ENCODE measurements around the gene GNPTG.

Gene GNPTG

DNA sequence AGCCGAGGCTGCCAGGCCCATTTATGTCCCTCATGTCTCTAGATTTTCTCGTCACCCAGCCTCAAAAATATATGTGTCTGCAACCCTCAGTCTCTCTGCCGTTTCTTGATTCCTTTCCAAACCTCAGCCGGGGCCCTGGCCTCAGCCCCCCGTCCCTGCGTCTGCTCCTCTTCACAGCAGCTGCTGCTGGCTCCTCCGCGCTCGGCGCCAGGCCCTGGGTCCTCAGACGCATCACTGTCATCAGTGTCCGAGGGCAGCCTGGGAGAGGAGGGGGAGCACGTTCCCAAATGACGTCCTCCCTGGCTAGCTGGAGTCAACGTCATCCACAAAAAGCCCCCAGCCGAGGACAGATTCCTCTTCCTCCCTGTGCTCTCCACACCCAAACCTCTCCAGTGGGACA is 2.4 kb upstream of the GNPTG start:
- DNase-seq = no peak

DNA sequence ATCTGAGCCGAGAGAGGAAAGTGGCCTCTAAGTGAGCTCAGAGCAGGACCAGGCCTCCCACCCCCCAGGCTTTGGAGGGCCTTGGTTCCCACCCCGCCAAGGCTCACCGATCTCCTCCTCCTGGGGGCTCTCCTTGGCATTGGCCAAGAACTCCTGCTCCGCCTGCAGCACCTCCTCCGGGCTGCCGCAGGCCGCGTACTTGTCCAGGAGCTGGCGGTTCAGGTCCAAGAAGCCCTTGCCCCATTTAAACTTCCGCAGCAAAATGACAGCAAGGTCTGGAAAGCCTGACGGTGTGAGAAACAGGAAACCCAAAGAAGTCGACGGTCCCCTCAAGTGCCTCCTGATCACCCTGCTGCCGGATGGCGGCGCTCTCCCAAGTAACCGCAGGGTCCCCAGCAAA is 1.8 kb upstream of the GNPTG start:
- no peak for DNase-seq

DNA sequence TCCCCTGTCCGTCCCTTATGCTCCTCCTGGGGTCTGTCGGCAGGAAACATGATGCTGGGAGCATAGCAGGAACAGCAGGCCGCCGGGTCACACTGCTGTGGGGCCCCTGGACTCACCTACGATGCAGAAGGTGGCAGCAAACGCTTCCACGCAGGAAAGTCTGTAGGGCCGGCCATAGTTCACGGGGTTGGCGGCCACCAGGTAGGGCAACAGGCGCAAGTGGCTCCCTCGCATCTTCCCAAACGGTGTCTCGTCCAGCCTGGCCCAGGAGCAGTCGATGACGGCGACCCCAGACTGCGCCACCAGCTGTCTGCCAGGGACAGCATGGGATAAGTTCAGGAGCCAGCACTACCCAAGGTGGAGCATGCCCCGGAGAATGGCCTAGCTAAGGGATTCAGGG is 1.0 kb upstream of the GNPTG start:
- no peak for DNase-seq

DNA sequence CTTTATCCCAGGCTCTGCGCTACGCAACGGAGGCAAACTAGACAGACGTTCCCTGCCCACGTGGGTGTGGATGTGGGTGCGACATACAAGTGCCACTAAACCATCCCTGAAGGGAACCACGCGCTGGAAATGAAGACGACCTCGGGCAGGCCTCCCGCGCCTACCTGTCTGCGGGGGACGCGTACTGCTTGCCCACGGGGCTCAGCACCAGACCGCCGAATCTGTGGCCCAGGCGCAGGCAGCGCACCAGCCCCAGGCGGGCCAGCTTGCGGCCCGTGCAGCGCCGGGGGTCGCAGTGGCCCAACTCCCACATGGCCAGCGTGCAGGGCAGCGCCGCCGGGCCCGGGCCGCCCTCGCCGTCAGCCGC is 533 bp upstream of the GNPTG start:
- DNase-seq = no peak

DNA sequence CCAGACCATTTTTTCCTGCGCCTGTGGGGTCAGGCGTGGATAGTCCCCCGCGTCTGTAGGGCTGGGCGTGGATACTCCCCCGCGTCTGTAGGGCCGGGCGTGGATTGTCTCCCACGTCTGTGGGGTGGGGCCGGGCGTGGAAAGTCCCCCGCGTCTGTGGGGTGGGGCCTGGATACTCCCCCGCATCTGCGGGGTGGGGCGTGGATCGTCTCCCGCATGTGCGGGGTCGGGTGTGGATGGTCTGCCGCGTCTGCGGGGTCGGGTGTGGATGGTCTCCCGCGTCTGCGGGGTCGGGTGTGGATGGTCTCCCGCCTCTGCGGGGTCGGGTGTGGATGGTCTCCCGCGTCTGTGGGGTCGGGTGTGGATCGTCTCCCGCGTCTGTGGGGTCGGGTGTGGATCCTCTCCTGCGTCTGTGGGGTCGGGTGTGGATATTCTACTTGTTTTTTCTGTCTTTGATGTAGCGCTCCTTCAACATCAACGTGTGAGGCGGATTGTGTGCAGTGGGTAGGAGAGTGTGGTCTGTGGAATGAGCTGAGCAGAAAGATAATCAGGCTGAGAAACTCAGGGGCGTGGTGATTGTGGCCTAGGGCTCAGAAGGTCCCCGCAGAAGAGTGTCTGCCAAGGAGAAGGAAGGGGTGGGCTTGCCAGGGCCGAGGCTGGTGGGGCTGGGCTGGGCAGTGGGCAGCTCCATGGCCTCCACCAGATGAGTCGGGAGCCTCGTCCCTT is 3.2 kb downstream of the GNPTG start:
- no peak for DNase-seq

DNA sequence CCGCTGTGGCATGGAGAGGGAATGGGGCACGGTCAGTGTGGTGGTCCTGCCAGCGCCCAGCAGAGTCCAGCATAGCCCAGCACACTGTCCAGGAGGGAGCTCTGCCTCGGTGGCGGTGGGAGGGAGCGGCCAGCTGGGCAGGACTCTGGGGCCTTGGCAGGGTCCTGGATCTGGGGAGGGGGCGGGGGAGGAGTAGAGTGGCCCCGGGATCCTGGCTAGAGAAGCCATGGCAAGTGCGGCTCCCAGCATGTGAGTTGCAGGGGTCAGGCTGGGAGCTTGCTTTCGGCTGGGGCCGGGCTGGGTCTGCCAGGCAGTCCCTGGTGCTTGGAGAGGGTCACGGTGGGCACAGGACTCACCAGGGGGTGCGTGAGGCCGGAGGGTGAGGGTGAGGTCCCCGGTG is 3.9 kb downstream of the GNPTG start:
- no peak for DNase-seq

DNA sequence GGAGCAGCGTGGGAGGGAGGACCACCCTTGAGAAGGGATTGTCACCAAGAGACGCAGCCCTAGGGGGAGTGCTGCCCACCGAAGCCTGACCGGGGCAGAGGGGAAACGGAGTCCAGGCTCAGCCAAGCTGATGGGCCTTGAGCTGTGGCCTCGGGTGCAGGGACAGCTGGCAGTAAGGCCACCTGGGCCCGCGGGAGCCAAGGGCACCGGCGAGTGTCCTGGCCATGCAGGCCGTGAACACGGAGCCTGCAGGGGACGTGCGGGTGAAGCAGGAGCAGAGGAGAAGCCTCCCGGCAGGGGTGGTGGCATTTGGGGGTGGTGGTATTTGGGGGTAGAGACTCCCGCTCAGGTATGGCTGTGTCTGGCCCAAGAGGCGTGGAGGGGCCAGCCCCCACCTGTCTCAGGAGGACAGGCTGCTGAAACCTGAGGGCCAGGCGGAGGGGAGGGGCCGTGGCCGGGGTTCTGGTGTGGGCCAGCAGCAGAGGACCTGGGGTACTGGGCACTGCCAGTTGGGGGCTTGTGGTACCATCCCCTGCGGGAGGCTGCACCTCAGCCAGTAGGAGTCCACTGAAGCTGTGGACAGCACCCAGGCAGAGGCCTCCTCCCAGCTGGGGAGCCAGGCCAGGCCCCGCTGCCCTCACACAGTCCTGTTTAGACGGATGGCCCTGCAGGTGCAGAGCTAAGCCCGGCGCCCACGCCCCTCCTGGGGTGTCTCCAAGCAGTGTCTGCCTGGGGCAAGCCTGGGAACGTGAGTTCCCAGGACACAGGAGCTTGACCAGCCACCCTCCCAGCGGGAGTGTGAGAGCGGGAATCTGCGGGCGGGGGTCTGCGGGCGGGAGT is 4.5 kb downstream of the GNPTG start:
- no peak for DNase-seq

DNA sequence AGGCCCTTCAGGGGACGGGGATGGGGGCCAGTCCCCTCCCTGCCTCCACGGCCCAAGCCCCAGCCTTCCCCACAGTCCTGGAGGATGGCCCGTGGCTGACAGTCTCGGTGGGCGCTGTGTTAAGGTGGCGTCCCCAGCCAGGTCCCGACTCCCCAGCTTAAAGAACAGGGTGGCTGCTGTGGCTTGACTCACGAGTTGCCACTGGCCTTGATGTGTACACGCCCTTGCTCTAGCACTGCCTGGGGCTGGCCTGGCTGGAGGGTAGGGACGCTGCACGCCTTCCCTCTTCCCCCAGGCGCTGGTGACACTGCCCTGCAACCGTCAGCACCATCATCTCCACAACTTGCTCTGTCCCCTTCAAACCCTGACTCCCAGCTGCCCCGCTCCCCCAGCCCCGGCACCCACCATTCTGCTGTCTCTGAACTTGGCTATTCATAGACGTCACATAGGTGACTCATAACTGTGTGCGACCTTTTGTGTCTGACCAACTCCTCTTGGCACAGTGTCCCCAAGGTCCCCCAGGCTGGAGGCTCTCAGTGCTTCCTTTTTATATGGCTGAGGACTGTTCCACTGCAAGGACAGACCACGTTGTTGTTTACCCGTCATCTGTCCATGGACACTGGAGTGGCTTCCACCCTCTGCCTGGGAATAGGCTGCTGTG is 6.3 kb downstream of the GNPTG start:
- no peak for DNase-seq

DNA sequence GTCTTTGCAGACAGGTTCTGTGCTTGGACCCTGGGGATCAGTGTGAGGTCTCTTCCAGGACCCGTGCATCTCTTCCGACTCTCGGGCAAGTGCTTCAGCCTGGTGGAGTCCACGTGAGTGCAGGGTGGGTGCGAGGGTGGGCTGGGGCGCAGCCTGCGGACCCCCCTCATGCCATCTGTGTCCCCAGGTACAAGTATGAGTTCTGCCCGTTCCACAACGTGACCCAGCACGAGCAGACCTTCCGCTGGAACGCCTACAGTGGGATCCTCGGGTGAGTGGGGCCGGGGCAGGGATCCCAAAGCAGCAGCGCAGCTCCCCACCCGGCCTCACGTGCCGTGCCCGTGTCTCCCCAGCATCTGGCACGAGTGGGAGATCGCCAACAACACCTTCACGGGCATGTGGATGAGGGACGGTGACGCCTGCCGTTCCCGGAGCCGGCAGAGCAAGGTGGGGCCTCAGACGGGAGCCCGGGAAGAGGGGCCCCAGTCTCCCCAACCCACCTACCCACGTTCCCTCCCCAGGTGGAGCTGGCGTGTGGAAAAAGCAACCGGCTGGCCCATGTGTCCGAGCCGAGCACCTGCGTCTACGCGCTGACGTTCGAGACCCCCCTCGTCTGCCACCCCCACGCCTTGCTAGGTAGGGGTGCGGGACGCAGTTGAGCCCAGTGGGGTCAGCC is 10.1 kb downstream of the GNPTG start:
- no peak for DNase-seq

DNA sequence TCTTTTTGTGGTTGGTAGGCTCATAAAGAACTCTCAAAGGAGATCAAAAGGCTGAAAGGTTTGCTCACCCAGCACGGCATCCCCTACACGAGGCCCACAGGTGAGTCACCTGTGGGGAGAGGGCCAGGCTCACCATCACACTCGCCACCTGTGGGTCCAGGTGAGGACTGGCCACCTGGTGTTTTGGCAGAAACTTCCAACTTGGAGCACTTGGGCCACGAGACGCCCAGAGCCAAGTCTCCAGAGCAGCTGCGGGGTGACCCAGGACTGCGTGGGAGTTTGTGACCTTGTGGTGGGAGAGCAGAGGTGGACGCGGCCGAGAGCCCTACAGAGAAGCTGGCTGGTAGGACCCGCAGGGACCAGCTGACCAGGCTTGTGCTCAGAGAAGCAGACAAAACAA is 11.1 kb downstream of the GNPTG start:
- DNase-seq = no peak

DNA sequence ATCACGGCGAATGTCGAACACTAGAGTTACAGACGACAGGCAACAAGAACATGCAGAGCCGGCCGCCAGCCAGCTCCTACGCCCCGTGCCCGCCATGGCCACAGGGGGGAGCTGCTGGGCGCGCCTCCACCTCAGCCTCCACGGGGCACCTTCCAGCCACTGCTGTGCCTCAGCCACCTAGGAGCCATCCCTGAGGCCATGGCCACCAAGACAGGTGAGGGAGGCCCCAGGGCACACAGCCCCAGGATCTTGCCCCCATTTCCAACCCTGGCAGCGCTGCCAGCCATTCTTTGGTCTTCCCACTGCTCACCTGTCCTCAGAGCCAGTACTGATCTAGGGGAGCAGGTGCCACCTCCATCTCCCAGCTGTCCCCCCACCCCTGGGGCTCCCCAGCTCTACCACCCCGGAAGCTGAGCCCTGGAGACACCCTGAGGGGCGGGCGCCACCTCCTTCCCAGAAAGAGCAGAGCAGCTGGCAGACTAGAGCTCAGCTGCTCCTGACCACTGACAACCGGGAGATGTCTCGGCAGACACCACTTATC is 11.8 kb downstream of the GNPTG start:
- no peak for DNase-seq

DNA sequence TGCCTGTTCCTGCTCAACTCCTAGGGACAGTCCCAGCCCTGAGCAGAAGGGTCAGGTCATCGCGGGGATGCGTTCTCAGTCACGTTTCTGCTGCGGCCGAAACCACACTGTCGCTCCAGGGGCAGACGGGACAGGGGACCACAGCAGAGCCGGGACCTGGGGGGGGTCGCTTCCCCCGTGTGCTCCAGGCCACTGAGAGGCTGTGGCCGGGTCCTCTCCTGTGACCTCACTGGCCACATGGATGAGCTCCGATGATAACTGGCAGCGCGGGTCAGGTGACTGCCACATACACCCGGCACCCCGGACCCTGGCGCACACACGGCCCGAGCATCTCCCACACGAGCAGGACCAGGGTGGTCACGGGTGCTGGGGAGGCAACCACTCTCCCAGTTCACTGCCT is 12.8 kb downstream of the GNPTG start:
- no peak for DNase-seq

DNA sequence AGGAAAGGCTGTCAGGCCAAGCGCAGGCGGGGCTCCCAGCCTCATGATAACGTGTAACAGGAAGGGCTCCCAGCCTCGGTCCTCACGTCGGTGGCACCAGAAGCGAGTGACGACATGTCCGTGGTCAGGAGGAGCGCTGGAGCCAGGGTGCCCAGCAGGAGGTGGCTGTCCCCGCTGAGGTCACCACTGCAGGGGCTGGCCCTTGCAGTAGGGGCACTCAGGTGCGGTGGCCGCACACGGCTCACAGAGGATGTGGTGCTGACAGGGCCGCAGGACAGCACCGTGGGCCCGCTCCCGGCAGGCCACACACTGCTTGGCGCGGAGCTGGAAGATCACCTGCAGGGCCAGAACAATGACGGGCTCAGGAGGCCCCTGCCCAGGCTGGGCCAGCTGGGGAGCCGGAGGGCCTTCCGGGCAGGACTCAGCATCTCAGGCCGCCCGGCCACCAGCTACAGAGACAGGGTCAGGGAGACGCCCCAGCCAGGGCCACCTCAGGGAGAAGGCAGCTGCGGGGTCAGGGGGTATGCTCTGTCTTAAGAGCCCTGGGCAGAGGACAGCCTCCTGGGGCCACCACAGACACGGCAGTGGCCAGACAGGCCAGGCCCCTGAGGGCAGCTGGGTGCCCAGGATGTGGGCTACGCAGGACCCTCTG is 14.5 kb downstream of the GNPTG start:
- DNase-seq = no peak

DNA sequence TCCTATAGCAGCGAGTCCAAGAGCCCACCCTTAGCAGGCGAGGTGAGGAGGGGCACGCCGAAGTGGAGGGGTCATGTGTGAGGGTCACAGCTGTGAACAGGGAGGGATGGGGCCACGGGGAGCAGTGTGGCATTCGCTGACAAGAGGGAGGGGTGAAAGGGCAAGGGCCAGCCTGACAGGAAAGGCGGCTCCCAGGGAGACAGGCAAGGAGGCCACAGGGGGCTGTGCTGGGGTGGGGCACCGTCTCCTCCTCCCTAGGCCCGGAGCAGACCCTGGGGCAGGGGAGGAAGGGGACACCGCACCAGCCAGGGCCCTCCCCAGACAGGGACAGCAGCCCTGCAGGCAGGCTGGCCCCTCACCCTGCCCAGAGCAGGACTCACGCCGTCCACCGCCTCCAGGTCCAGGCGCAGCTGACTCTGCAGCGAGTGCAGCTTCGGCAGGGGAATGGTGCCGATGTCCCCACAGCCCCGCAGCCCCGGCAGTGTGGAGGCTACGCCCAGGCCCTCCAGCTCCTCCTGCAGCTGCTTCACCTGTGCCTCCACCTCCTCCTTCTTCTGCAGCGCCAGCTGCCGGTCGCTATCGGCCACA is 15.1 kb downstream of the GNPTG start:
- DNase-seq = peak; percentile 54

DNA sequence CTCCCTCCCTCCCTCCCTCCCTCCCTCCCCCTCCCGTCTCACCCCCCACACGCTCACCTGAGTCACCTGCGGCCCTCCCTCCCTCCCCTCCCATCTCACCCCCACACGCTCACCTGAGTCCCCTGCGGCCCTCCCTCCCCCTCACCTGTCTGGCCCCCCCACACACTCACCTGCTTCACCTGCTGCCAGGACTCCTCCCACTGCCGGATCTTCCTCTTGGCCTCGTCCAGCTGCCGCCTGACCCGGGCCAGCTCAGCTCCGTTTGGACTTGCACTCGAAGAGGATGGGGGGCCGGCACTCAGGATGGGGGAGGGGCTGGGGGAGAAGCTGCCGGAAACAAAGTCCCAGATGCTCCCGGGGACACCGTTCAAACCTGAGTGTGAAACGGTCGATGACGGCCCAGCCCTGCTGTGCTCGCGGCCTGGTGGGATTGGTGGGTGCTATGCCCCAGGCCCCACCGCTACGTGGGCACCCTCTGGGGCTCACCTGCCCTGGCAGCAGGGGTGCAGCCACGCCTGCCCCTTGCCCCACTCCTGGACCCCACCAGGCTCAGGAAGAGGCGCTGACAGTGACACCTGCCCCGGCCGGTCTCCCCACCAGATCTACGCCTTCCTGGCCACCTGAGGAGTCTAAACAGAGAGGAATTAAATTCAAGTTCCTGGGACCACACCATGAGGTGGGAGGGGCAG is 15.9 kb downstream of the GNPTG start:
- peak; percentile 90 for DNase-seq

DNA sequence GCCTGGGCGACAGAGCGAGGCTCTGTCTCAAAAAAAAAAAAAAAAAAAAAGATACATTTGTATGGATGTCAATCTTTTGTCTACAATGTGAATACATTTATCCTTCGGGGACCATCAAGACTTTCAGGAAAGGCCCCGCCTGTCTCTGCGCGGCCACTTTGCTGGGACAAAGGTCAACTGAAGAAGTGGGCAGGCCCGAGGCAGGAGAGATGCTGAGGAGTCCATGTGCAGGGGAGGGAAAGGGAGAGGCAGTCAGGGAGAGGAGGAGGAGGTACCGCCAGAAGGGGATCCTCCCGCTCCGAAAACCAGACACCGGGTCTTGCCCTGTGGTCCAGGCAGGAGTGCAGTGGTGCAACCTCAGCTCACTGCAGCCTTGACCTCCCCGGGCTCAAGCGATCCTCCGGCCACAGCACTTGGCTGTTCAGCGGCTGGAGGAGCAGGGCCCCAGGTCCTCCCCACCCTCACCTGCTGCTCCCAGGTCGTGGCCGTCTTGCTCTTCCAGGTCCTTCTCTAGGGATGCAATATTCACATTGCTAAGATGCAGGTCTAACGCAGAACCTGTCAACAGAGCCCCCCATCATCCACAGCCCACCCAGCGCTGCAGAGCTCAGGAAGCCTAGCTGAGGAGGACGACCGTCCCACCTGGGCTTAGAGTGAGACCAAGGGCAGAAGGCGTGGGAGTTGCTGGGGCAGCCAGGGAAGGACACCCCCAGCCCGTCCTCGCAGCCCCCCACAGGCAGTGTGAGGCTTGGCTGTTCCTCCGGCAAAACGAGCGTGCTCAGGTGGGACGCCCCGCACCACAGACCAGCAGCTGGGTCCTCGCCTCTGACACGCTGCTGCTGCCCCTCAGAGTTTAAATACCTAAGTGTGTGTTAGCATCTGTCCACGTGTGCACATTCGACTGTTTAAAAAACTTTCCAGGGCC is 19.6 kb downstream of the GNPTG start:
- DNase-seq = no peak

DNA sequence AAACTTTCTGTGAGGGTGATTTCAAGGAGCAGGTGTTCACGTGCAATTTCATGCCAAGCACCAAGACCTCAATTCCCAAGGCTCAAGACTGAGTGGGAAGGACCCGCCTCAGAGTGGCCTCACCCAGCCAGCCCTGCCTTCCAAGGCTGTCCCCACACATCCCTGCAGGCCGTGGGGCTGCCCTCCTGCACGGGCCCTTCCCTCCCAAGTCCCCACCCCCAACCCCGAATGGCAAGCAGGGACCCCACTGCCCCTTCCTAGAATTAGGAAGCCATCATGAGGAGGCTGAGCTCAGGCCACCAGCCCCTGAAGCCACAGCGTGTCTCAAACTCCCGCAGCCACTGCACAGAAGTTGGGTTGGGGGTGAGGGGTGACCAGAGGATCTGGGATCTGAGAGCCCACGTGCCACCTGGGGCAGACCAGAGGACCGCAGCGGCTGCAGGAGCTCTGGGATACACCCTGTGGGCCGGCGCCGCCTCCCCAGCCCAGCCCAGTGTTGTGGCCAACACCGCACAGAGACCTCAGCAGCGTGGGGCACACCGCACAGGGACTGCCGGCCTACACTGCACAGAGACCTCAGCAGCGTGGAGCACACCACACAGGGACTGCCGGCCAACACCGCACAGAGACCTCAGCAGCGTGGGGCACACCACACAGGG is 20.7 kb downstream of the GNPTG start:
- DNase-seq = no peak

DNA sequence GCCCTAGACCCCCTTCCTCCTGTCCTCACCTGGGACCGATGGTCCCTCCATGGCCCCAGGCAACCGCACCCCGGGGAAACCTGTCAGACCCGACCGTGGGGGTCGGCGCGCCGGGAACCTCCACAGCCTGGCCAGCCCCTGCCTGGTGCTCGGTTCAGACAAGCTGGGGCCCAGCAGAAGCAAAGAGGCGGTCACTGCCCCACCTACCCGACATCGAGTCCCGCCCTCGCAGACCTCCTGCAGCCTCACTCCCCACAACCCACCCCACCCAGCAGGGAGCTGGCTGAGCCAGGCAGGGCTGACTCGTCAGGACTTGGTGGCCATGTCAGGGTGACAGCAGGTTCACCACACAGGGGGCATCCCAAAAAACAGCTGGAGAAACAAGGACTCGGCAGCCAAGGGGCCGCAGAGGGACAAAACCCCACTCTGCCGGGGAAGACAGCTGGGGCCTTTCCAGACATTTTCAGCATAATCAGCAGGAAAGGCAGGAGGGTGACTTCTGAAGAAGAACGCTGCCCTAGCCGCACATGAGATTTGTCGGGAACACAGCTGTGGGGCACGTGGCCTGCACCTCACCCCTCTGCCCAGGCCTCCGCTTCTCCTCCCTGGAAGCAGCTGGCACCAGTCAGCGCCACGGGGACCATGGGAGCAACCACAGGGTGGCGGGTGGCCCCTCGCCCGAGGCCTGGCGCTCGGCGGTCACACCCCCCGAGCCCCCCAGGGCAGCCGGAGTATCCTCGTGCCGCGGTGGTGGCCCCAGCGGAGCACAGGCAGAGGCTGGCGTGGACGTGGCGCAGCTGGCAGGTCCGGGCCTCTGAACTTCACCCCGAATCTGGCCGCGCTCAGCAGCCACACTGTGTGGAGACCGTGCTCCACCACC is 22.9 kb downstream of the GNPTG start:
- DNase-seq = no peak

DNA sequence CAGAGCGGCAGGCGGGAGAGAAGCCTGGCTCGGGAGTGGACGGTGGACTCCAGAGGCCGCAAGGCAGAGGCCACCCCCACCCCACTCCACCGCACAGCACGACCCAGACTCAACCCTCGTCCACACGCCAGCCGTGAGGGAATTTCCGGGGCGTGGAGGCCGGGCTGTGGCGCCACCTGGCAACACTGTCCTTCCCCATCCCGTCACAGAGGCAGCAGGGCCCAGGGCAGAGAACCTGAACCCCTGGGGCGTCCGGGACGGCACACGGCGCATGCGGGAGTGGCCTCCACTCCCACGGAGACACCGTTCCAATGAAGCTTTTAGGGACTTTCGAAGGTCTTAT is 23.5 kb downstream of the GNPTG start:
- DNase-seq = no peak

All from NCI-H510A (cell line).